CD4-positive, alpha-beta memory T cell (primary cell): Measurements from ENCODE around the gene SNTG2. TPM values are rescaled to one million over a fixed set of nuclear protein-coding genes. Genes with fewer than 3 reads are reported as not detected.

Experiments
- CTCF ChIA-PET: fragments of 350-600 bp; sonication (Branson Sonifier 250); formaldehyde crosslinking; loops from one replicate; lab custom pipeline; 2021; ENCODE audit warnings: inconsistent platforms; ENCODE audit not compliant: partially characterized antibody; lab: Charles Lee
- POLR2A ChIA-PET: fragments of 350-600 bp; sonication (Branson Sonifier 250); formaldehyde crosslinking; loops from one replicate; lab custom pipeline; 2021; ENCODE audit not compliant: partially characterized antibody; lab: Charles Lee
- DNase-seq, 5 donors: peaks; one replicate each; pipeline versions ENCODE4 v3.0.0 to v3.0.0-alpha.2; 2020 to 2022; ENCODE audit warnings: mixed read lengths in 1 of 5
- H3K27ac ChIP-seq: one replicate; pipeline ENCODE4 v1.7.0; 2013; ENCODE audit warnings: low read depth, low read length
- H3K27me3 ChIP-seq: 2 replicates; pipeline ENCODE4 v1.7.0; 2013; ENCODE audit warnings: mild to moderate bottlenecking, low read length, moderate library complexity; ENCODE audit not compliant: insufficient read depth
- H3K36me3 ChIP-seq: 2 replicates; pipeline ENCODE4 v1.7.0; 2013; ENCODE audit warnings: mild to moderate bottlenecking, low read length, moderate library complexity; ENCODE audit not compliant: insufficient read depth
- H3K4me1 ChIP-seq: 2 replicates; pipeline ENCODE4 v1.7.0; 2013; ENCODE audit warnings: mild to moderate bottlenecking, low read length, moderate library complexity; ENCODE audit not compliant: insufficient read depth
- H3K4me3 ChIP-seq, 2 donors: one replicate each; pipeline ENCODE4 v1.7.0; 2013; ENCODE audit warnings: low read length in 2 of 2, mild to moderate bottlenecking in 1 of 2
- H3K9me3 ChIP-seq, 2 donors: one replicate each; pipeline ENCODE4 v1.7.0; 2013; ENCODE audit warnings: low read length in 2 of 2, control low read depth in 1 of 2; ENCODE audit not compliant: control insufficient read depth in 1 of 2
- H3K27ac Mint-ChIP-seq, 7 donors: one replicate each; pipeline ENCODE4 v1.8.0; 2020 to 2021; ENCODE audit warnings: mixed read lengths in 7 of 7, mild to moderate bottlenecking in 6 of 7, inconsistent platforms in 3 of 7, moderate library complexity in 3 of 7
- H3K27me3 Mint-ChIP-seq, 2 donors: one replicate each; pipeline ENCODE4 v1.8.0; 2020 to 2021; ENCODE audit warnings: mixed read lengths in 2 of 2
- H3K36me3 Mint-ChIP-seq, 2 donors: one replicate each; pipeline ENCODE4 v1.8.0; 2020 to 2021; ENCODE audit warnings: mixed read lengths in 2 of 2, inconsistent platforms in 1 of 2, mild to moderate bottlenecking in 1 of 2
- H3K4me1 Mint-ChIP-seq, 4 donors: one replicate each; pipeline ENCODE4 v1.8.0; 2020 to 2021; ENCODE audit warnings: mixed read lengths in 4 of 4, mild to moderate bottlenecking in 1 of 4
- H3K4me3 Mint-ChIP-seq, 8 donors: one replicate each; pipeline ENCODE4 v1.8.0; 2020 to 2021; ENCODE audit warnings: mixed read lengths in 8 of 8, mild to moderate bottlenecking in 7 of 8, moderate library complexity in 6 of 8, inconsistent platforms in 3 of 8
- H3K9me3 Mint-ChIP-seq, 8 donors: one replicate each; pipeline ENCODE4 v1.8.0; 2020 to 2021; ENCODE audit warnings: mixed read lengths in 8 of 8, mild to moderate bottlenecking in 5 of 8, inconsistent platforms in 3 of 8, moderate library complexity in 1 of 8
- intact Hi-C: fragments of 100-400 bp; cut with micrococcal nuclease; formaldehyde crosslinking; loops from one replicate; pipeline ENCODE4 v1.15.1; 2023
- polyA plus RNA-seq, 2 donors: library from polyadenylated mRNA; unstranded; fragments of 300-500 nt; fragmentation: Illumina TruSeq; gene quantifications; one replicate each; pipeline ENCODE4 v1.2.3, GENCODE V29; 2021
- total RNA-seq, 2 experiments: library from RNA; stranded (reverse); gene quantifications; one replicate each; pipeline ENCODE4 v1.2.3, GENCODE V29; 2021

Gene SNTG2
- total and polyA plus RNA-seq, 4 experiments from 2014 or later = 0.55 to 1.3 (median 0.96) TPM; not detected in 1

DNA sequence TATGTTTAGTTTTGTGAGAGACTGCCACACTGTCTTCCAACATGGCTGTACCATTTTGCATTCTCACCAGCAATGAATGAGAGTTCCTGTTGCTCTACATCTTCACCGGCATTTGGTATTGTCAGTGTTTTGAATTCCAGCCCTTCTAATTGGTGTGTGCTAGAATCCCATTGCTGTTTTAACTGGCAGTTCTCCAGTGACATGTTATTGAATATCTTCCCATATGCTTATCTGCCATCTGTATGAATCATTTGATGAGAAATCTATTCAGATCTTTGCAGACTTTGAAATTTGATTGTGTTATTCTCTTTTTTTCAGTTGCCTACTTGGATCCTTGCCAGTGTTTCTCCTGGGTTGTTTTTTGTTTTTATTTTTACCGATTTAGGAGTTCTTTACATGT lies 99.0 kb downstream of the SNTG2 start:
- Mint-ChIP-seq H3K27me3 (peaks cover 7 to 12% of the 10 kb centered on the region in 2 donors), H3K4me3 (no peak overlapping the region), H3K4me1 (peaks cover 0 to 1% (median 0%) of the 10 kb centered on the region in 4 donors), H3K9me3 (peaks cover 0 to 12% (median 5%) of the 10 kb centered on the region in 8 donors), H3K27ac (no peak overlapping the region), H3K36me3 (peaks cover 0 to 2% of the 10 kb centered on the region in 2 donors)
- ChIA-PET CTCF (no interaction called here), POLR2A (no interaction called here)
- no peak for DNase-seq
- no peaks in the 10 kb centered on the region for H3K9me3 ChIP-seq
- no peak overlapping the region for H3K4me3 ChIP-seq
- no peaks in the 10 kb centered on the region for H3K4me1 ChIP-seq
- intact Hi-C loops = no loop called here
- H3K36me3 ChIP-seq = no peaks in the 10 kb centered on the region
- H3K27ac ChIP-seq = no peak overlapping the region
- no peaks in the 10 kb centered on the region for H3K27me3 ChIP-seq

DNA sequence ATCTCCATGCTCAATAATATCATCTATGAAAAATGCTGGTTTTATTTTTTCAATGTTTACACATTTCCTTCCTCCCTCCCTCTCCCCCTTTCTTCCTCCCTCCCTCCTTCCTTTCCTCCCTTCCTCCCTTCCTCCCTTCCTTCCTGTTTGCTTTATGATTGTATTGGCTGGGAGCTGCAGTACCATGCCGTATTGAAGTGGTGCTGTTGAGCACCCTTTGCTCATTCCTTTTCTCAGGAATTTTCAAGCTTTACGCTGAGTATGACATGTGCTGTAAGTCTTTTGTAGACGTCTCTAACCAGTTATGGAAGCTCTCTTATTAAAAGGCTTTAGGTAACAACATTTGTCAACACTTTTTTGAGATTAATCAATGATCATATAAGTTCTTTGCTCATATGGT lies 100.4 kb downstream of the SNTG2 start:
- ChIA-PET POLR2A (no interaction called here), CTCF (no interaction called here)
- intact Hi-C loops = no loop called here
- DNase-seq = no peak
- no peaks in the 10 kb centered on the region for H3K9me3 ChIP-seq
- H3K4me3 ChIP-seq = no peak overlapping the region
- Mint-ChIP-seq H3K4me1 (peaks cover 0 to 1% (median 0%) of the 10 kb centered on the region in 4 donors), H3K27me3 (peaks cover 6 to 11% of the 10 kb centered on the region in 2 donors), H3K9me3 (peaks cover 0 to 9% (median 3%) of the 10 kb centered on the region in 8 donors), H3K4me3 (no peak overlapping the region), H3K36me3 (peaks cover 0 to 2% of the 10 kb centered on the region in 2 donors), H3K27ac (no peak overlapping the region)
- H3K27me3 ChIP-seq = no peaks in the 10 kb centered on the region
- no peaks in the 10 kb centered on the region for H3K4me1 ChIP-seq
- H3K27ac ChIP-seq = no peak overlapping the region
- no peaks in the 10 kb centered on the region for H3K36me3 ChIP-seq

DNA sequence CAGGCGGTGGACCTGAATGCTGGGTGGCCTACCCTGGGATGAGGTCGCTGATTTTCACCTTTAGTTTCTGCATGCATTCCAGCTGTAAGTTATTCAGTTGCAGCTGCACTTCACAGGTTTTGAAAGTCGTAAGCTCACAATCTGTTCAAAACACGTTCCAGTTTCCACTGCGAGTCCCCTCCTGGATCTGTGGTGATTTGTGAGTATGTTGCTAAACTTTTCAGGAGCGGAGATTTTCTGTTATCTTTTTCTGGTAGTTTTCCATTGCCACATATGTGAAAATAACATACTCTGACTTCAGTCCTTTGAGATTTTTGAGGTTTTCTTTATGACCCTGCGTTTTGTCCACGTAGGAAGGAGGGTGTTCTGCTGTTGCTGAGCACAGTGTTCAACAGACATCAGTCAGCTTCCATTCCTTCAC lies 102.1 kb downstream of the SNTG2 start:
- Mint-ChIP-seq H3K9me3 (peaks cover 0 to 5% (median 1%) of the 10 kb centered on the region in 8 donors), H3K4me3 (no peak overlapping the region), H3K4me1 (peaks cover 0 to 1% (median 0%) of the 10 kb centered on the region in 4 donors), H3K27ac (no peak overlapping the region), H3K27me3 (peaks cover 4 to 8% of the 10 kb centered on the region in 2 donors), H3K36me3 (no peaks in the 10 kb centered on the region)
- Histone ChIP-seq H3K27me3 (no peaks in the 10 kb centered on the region), H3K27ac (no peak overlapping the region), H3K4me1 (no peaks in the 10 kb centered on the region), H3K36me3 (no peaks in the 10 kb centered on the region), H3K9me3 (no peaks in the 10 kb centered on the region), H3K4me3 (no peak overlapping the region)
- intact Hi-C loops = no loop called here
- CTCF ChIA-PET = no interaction called here
- no peak for DNase-seq
- POLR2A ChIA-PET = no interaction called here

DNA sequence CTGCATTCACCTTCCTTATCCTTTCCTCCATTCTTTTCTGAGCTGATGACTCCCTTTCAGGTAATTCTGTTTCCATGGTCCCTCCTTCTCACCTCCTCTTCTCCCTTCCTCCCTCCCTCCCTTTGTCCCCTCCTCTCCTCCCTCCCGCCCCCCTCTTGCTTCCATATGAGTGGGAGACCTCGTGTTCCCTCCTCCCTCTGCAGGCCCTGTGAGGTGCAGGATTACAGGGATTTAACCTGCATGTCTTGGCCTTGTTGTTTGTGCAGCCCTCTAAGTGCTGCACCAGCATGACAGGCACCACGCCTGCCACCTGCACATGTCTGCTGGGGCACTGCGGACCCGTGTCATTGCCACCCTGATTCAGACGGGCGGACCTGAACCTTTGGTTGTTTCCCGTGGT lies 103.1 kb downstream of the SNTG2 start:
- Mint-ChIP-seq H3K9me3 (peaks cover 0 to 5% (median 1%) of the 10 kb centered on the region in 8 donors), H3K27ac (no peak overlapping the region), H3K4me1 (peaks cover 0 to 1% (median 0%) of the 10 kb centered on the region in 4 donors), H3K4me3 (no peak overlapping the region), H3K27me3 (peaks cover 4 to 8% of the 10 kb centered on the region in 2 donors), H3K36me3 (no peaks in the 10 kb centered on the region)
- H3K36me3 ChIP-seq = no peaks in the 10 kb centered on the region
- DNase-seq = no peak
- intact Hi-C loops = no loop called here
- H3K27ac ChIP-seq = no peak overlapping the region
- no peaks in the 10 kb centered on the region for H3K27me3 ChIP-seq
- no peaks in the 10 kb centered on the region for H3K9me3 ChIP-seq
- CTCF ChIA-PET = no interaction called here
- H3K4me3 ChIP-seq = no peak overlapping the region
- H3K4me1 ChIP-seq = no peaks in the 10 kb centered on the region
- POLR2A ChIA-PET = no interaction called here

DNA sequence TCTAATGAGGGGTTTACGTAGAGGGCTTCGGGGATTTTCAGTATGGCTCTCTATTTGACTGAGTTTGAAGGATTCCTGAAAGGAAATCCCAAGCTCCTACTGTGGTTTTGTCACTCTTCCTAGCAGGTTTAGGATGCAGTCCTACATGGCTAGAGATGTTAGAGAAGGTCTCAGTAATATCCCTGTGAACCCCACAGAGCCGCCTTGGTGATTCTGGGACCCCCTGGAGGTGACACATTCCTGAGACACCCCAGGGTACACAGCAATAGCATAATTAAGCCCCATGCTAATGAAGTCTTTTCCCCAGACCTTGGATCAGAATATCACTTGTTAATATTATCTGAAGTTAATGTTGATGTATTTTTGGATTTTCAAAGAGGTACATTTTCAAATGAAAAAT lies 103.8 kb downstream of the SNTG2 start:
- H3K36me3 Mint-ChIP-seq = no peaks in the 10 kb centered on the region
- peaks cover 1 to 8% of the 10 kb centered on the region in 2 donors for H3K27me3 Mint-ChIP-seq
- H3K36me3 ChIP-seq = no peaks in the 10 kb centered on the region
- no peak overlapping the region for H3K4me3 Mint-ChIP-seq
- peaks cover 0 to 1% (median 0%) of the 10 kb centered on the region in 4 donors for H3K4me1 Mint-ChIP-seq
- peaks cover 0 to 1% (median 0%) of the 10 kb centered on the region in 8 donors for H3K9me3 Mint-ChIP-seq
- H3K4me3 ChIP-seq = no peak overlapping the region
- no peak overlapping the region for H3K27ac ChIP-seq
- H3K9me3 ChIP-seq = no peaks in the 10 kb centered on the region
- no peaks in the 10 kb centered on the region for H3K27me3 ChIP-seq
- POLR2A ChIA-PET = no interaction called here
- no peaks in the 10 kb centered on the region for H3K4me1 ChIP-seq
- no peak overlapping the region for H3K27ac Mint-ChIP-seq
- CTCF ChIA-PET = no interaction called here
- intact Hi-C loops = no loop called here
- no peak for DNase-seq

DNA sequence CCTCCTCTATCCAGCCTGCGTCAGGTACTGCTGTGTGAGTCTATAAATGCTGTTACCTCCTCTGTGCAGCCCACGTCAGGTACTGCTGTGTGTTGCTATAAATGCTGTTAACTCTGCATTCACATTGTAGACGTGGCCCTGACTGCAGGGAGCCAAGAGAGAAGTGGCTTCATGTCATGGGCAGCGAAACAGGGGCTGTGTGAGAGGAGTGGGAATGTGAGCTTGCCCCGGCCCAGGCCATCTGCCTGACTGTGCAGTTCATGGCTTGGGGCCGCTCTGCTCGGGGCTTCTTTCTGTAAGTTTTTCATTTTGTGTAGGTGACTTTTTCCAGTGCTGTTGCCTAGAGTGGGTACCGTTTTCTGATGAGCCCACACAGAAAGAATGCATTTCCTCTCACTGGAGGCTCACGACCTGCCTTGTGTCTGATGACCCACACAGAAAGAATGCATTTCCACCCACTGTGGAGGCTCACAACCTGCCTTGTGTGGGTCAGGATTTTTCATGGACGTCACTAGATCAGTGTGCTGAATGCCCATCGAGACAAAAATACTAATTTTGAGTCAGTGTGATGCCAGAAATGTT lies 104.5 kb downstream of the SNTG2 start:
- Mint-ChIP-seq H3K9me3 (peaks cover 0 to 1% (median 0%) of the 10 kb centered on the region in 8 donors), H3K4me1 (peaks cover 0 to 1% (median 0%) of the 10 kb centered on the region in 4 donors), H3K36me3 (no peaks in the 10 kb centered on the region), H3K4me3 (no peak overlapping the region), H3K27me3 (peaks cover 1 to 4% of the 10 kb centered on the region in 2 donors), H3K27ac (peak overlapping the region in 1 of 7 donors; percentile 66)
- POLR2A ChIA-PET = no interaction called here
- no peaks in the 10 kb centered on the region for H3K9me3 ChIP-seq
- H3K27me3 ChIP-seq = no peaks in the 10 kb centered on the region
- CTCF ChIA-PET = no interaction called here
- no peak overlapping the region for H3K27ac ChIP-seq
- H3K36me3 ChIP-seq = no peaks in the 10 kb centered on the region
- intact Hi-C loops = no loop called here
- no peaks in the 10 kb centered on the region for H3K4me1 ChIP-seq
- DNase-seq = no peak
- no peak overlapping the region for H3K4me3 ChIP-seq

DNA sequence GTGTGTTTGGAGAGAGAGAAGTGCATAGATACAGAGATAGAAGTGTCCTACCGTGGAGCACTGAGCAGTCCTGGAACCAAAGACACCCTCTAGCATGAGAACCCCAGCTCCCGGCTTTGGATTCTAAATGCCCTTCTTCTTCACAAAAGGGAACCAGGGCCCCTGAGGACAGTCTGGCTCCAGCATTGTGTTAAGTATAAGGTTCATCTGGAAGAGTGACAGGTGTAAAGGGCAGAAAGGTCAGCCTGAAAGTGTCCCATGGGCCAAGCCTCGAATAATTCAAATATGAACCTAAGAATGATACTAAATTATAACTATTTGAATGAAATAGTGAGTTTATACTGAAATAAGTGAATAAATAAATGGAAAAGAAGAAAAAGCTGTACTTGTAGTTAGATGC lies 109.7 kb downstream of the SNTG2 start:
- H3K9me3 ChIP-seq = no peaks in the 10 kb centered on the region
- Mint-ChIP-seq H3K4me1 (no peaks in the 10 kb centered on the region), H3K27me3 (peaks cover 2 to 5% of the 10 kb centered on the region in 2 donors), H3K36me3 (no peaks in the 10 kb centered on the region), H3K27ac (no peak overlapping the region), H3K4me3 (no peak overlapping the region), H3K9me3 (no peaks in the 10 kb centered on the region)
- no peak for DNase-seq
- CTCF ChIA-PET = no interaction called here
- H3K4me1 ChIP-seq = no peaks in the 10 kb centered on the region
- no peaks in the 10 kb centered on the region for H3K27me3 ChIP-seq
- H3K27ac ChIP-seq = no peak overlapping the region
- POLR2A ChIA-PET = no interaction called here
- H3K36me3 ChIP-seq = no peaks in the 10 kb centered on the region
- no peak overlapping the region for H3K4me3 ChIP-seq
- intact Hi-C loops = no loop called here
